SK-N-SH (cell line): ENCODE measurements around the gene NEK6. TPM values are rescaled to one million over a fixed set of nuclear protein-coding genes. Genes with fewer than 3 reads are reported as not detected.

Experiments
- CTCF ChIA-PET: fragments of 300-600, 350-600 bp; formaldehyde crosslinking; extraction: SDS; loops from one replicate; lab custom pipeline; 2021; lab: Yijun Ruan, JAX
- POLR2A ChIA-PET: fragments of 350-600 bp; sonication (Branson Sonifier 250); formaldehyde crosslinking; extraction: SDS; loops from one replicate; lab custom pipeline; 2020; ENCODE audit warnings: antibody characterized with exemption, inconsistent platforms; lab: Yijun Ruan, JAX
- DNase-seq: peaks from one replicate; pipeline ENCODE4 v3.0.0; 2012
- H2AFZ ChIP-seq: fragments of 200-600 bp; sonication (generic); 2 replicates; pipeline ENCODE4 v1.8.1; 2016; ENCODE audit warnings: antibody characterized with exemption, mild to moderate bottlenecking, low read depth
- H3F3A ChIP-seq: fragments of 200-600 bp; sonication (generic); replicated peaks from 2 replicates; pipeline ENCODE3; 2016; ENCODE audit warnings: antibody characterized with exemption, mild to moderate bottlenecking; ENCODE audit not compliant: insufficient read depth
- H3K27ac ChIP-seq, 2 experiments: fragments of 200-500 bp in 1 of 2; fragments of 200-600 bp in 1 of 2; sonication (Bioruptor generic) in 1 of 2; sonication (generic), shearing (Covaris generic) in 1 of 2; 2 replicates each; pipeline versions ENCODE4 v1.5.1 to v1.6.1; 2014 to 2016; ENCODE audit warnings: low read depth in 2 of 2, inconsistent platforms in 1 of 2, low read length in 1 of 2, mild to moderate bottlenecking in 1 of 2, mixed read lengths in 1 of 2
- H3K27me3 ChIP-seq: fragments of 200-600 bp; sonication (generic), shearing (Covaris generic); 2 replicates; pipeline ENCODE4 v1.6.1; 2016; ENCODE audit warnings: mixed run types; ENCODE audit not compliant: insufficient read depth
- H3K36me3 ChIP-seq, 2 experiments: fragments of 200-500 bp in 1 of 2; fragments of 200-600 bp in 1 of 2; sonication (Bioruptor generic) in 1 of 2; sonication (generic) in 1 of 2; replicated peaks in 1 of 2; 2 replicates each; pipeline versions ENCODE3 to v1.5.1; 2014 to 2016; ENCODE audit warnings: low read length in 1 of 2, mild to moderate bottlenecking in 1 of 2; ENCODE audit not compliant: insufficient read depth in 2 of 2, control insufficient read depth in 1 of 2
- H3K4me1 ChIP-seq, 2 experiments: fragments of 200-500 bp in 1 of 2; fragments of 200-600 bp in 1 of 2; sonication (Bioruptor generic) in 1 of 2; sonication (generic), shearing (Covaris generic) in 1 of 2; 2 replicates each; pipeline versions ENCODE4 v1.5.1 to v1.6.1; 2014 to 2016; ENCODE audit warnings: low read depth in 1 of 2, low read length in 1 of 2, mixed run types in 1 of 2; ENCODE audit not compliant: insufficient read depth in 2 of 2, control insufficient read depth in 1 of 2
- H3K4me2 ChIP-seq: fragments of 200-600 bp; sonication (generic), shearing (Covaris generic); 2 replicates; pipeline ENCODE4 v1.6.1; 2017; ENCODE audit warnings: mixed run types
- H3K4me3 ChIP-seq, 2 experiments: fragments of 200-500 bp in 1 of 2; fragments of 200-600 bp in 1 of 2; sonication (Bioruptor generic) in 1 of 2; sonication (generic), shearing (Covaris generic) in 1 of 2; 2 replicates each; pipeline versions ENCODE4 v1.5.1 to v1.8.1; 2014 to 2016; ENCODE audit warnings: low read depth in 2 of 2, inconsistent platforms in 1 of 2, low read length in 1 of 2, mild to moderate bottlenecking in 1 of 2, mixed read lengths in 1 of 2, moderate library complexity in 1 of 2
- H3K79me2 ChIP-seq: fragments of 200-600 bp; sonication (generic); 2 replicates; pipeline ENCODE4 v1.8.1; 2017; ENCODE audit warnings: mild to moderate bottlenecking; ENCODE audit not compliant: insufficient read depth
- H3K9ac ChIP-seq: fragments of 200-600 bp; sonication (generic); 2 replicates; pipeline ENCODE4 v1.6.1; 2017; ENCODE audit warnings: mixed run types
- H3K9me2 ChIP-seq: fragments of 200-600 bp; sonication (generic); 2 replicates; pipeline ENCODE4 v1.6.1; 2017; ENCODE audit warnings: mixed run types
- H3K9me3 ChIP-seq: fragments of 200-600 bp; sonication (generic); 2 replicates; pipeline ENCODE4 v1.6.1; 2017; ENCODE audit warnings: mixed run types, mild to moderate bottlenecking, moderate library complexity
- H4K20me1 ChIP-seq: fragments of 200-600 bp; sonication (generic); 2 replicates; pipeline ENCODE4 v1.6.1; 2017; ENCODE audit warnings: mild to moderate bottlenecking, mixed run types; ENCODE audit not compliant: insufficient read depth
- EZH2phosphoT487 ChIP-seq: fragments of 200-600 bp; sonication (generic); IDR thresholded peaks from 2 replicates; pipeline ENCODE4 v1.6.1; 2017; ENCODE audit warnings: low read depth, mixed run types, mild to moderate bottlenecking, antibody characterized with exemption, moderate library complexity, borderline replicate concordance
- FOXM1 ChIP-seq: IDR thresholded peaks from 2 replicates; pipeline ENCODE4 v1.4.0; 2012; ENCODE audit warnings: low read depth, mild to moderate bottlenecking
- GABPA ChIP-seq: IDR thresholded peaks from 2 replicates; pipeline ENCODE4 v1.4.0; 2012; ENCODE audit warnings: low read depth, mild to moderate bottlenecking
- MAX ChIP-seq: IDR thresholded peaks from 2 replicates; pipeline ENCODE4 v1.4.0; 2012; ENCODE audit warnings: low read depth
- MEF2A ChIP-seq: IDR thresholded peaks from 2 replicates; pipeline ENCODE4 v1.4.0; 2012; ENCODE audit warnings: low read depth, borderline replicate concordance
- POLR2AphosphoS5 ChIP-seq: IDR thresholded peaks from 2 replicates; pipeline ENCODE4 v1.6.1; 2012; ENCODE audit warnings: low read depth, low read length
- RAD21 ChIP-seq: IDR thresholded peaks from 2 replicates; pipeline ENCODE4 v1.6.1; 2012; ENCODE audit warnings: mild to moderate bottlenecking, low read length
- RFX5 ChIP-seq: IDR thresholded peaks from 2 replicates; pipeline ENCODE4 v1.6.1; 2012; ENCODE audit warnings: mild to moderate bottlenecking, improper control_type of control experiment, low read length
- RXRA ChIP-seq: IDR thresholded peaks from 2 replicates; pipeline ENCODE4 v1.4.0; 2012; ENCODE audit warnings: low read depth, mild to moderate bottlenecking, borderline replicate concordance
- TAF1 ChIP-seq: IDR thresholded peaks from 2 replicates; pipeline ENCODE4 v1.6.1; 2012; ENCODE audit warnings: low read depth, mild to moderate bottlenecking, low read length, moderate library complexity, borderline replicate concordance
- TCF12 ChIP-seq: IDR thresholded peaks from 2 replicates; pipeline ENCODE4 v1.4.0; 2012
- TEAD4 ChIP-seq: IDR thresholded peaks from 2 replicates; pipeline ENCODE4 v1.4.0; 2012; ENCODE audit warnings: mild to moderate bottlenecking, borderline replicate concordance; ENCODE audit not compliant: insufficient read depth
- WGBS: methylation state at CpG from one replicate; pipeline ENCODE4 v1.1.6; 2017; ENCODE audit warnings: low lambda C conversion rate; 5-methylcytosine and 5-hydroxymethylcytosine counted together
- polyA plus RNA-seq, 3 experiments: library from polyadenylated mRNA; depleted of rRNA; stranded (reverse); fragments of >200 nt; gene quantifications; 2 replicates each; pipeline ENCODE4 v1.2.3, GENCODE V29; 2012
- TF ChIP-seq, protein P1 (sequence below): fragments of 150-350 bp; IDR thresholded peaks from 2 replicates; pipeline ENCODE4 v1.6.1; 2016; ENCODE audit warnings: mild to moderate bottlenecking, low read depth, low read length
- TF ChIP-seq, protein P2 (sequence below): fragments of 150-350 bp; IDR thresholded peaks from 2 replicates; pipeline ENCODE4 v1.6.1; 2017; ENCODE audit warnings: antibody characterized with exemption, low read length, low read depth, borderline replicate concordance

NEK6 gene
- polyA plus RNA-seq, 1 of the 3 experiments (the other 2 are of a cell fraction): 89.8 TPM

DNA sequence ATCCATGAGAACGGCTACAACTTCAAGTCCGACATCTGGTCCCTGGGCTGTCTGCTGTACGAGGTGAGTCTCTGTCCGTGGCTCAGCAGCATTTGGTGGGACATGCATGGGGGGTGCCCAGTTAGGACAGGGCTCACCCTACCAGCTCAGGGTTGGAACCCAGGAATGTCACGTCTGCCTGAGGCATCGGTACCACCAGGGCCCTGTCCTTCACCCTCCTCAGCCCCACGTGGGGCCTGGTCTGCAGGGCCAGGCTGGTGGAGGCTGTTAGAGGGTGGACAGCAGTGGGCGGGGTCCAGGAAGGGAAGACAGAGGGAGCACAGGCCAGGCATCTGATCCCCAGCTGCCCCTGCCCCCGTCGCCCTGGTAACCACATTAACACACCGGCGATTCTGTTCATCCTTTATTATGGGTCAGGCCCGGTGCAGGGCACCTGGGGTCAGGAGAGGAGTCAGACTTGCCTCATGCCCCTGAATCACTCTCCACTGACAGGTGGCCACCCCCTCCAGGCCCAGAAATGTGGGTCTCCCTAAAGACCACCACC lies 81.9 kb downstream of the NEK6 start:
- 96% methylated on average over 4 of the region's 13 CpGs for WGBS
- peaks cover 18% of the 10 kb centered on the region for H3F3A ChIP-seq
- no peaks in the 10 kb centered on the region for H3K27me3 ChIP-seq
- no peaks in the 10 kb centered on the region for H3K9me2 ChIP-seq
- H3K4me3 ChIP-seq: no peak overlapping the region
- no peak overlapping the region for H3K9ac ChIP-seq
- no peaks in the 10 kb centered on the region for H4K20me1 ChIP-seq
- H3K4me1 ChIP-seq: peaks cover 7 to 15% of the 10 kb centered on the region in 2 experiments; a peak in 3 of 4 replicates
- no peaks in the 10 kb centered on the region for H3K9me3 ChIP-seq
- no peak overlapping the region for H3K4me2 ChIP-seq
- H3K27ac ChIP-seq: no peak overlapping the region
- POLR2A ChIA-PET: no interaction called here
- H2AFZ ChIP-seq: no peak overlapping the region
- CTCF ChIA-PET: interaction anchor here (1.2 to 1.4 kb wide), 2 partner anchors 19 to 54 kb away, joined by 4 to 5 read pairs; no protein-coding TSS in a partner anchor
- no peak for DNase-seq
- H3K79me2 ChIP-seq: no peaks in the 10 kb centered on the region
- H3K36me3 ChIP-seq: peaks cover 18 to 27% of the 10 kb centered on the region in 2 experiments
- TF ChIP-seq, protein P1, sequence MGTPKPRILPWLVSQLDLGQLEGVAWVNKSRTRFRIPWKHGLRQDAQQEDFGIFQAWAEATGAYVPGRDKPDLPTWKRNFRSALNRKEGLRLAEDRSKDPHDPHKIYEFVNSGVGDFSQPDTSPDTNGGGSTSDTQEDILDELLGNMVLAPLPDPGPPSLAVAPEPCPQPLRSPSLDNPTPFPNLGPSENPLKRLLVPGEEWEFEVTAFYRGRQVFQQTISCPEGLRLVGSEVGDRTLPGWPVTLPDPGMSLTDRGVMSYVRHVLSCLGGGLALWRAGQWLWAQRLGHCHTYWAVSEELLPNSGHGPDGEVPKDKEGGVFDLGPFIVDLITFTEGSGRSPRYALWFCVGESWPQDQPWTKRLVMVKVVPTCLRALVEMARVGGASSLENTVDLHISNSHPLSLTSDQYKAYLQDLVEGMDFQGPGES: no peak
- TF ChIP-seq POLR2AphosphoS5 (no peak), RFX5 (no peak), MEF2A (no peak), GABPA (no peak), TAF1 (no peak)

DNA sequence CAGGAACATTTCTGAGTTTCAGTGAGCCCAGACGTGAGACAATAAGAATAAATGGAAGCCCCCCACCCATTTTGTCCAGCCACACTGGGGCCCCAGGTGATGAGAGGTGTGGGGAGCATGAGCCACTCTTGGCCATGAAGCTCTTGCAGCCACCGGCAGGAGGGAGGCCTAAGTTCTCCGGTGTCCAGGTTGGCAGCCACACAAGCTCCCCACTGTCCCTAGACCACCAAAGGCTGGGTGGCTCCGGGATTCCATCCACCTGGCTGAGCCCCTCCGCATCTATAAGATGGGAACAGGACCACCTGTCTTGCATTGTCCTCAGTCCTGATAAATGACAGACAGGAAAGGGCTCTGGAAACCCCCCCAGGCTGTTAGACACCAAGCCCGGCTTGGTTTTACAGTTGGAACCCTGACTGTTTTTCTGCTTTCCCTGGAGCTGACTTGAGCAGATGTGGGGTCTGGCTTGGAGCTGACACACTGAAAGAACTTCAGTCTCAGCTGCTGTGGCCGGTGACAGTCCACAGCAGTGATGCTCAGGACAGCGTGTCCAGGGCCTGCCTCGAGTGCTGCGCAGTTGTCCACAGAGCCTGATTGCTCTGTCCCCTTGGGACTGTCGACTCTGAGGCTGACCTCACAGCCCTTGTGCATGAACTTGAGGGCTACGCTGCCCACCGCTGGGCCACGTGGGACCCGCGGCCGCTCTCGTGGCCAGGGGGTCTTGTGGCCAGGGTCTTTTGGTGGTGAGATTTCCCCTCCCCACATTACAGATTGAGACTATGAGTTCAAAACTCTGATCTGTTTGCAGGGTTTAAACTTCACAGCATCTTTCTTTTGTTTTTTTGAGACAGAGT lies 82.7 kb downstream of the NEK6 start:
- H3K79me2 ChIP-seq: no peaks in the 10 kb centered on the region
- DNase-seq: no peak
- CTCF ChIA-PET: interaction anchor here (1.4 kb wide), 1 partner anchor 20 kb away, joined by 5 read pairs; no protein-coding TSS in a partner anchor
- no peaks in the 10 kb centered on the region for H3K27me3 ChIP-seq
- TF ChIP-seq GABPA (no peak), RXRA (no peak), EZH2phosphoT487 (no peak), MAX (no peak), TCF12 (no peak), TAF1 (no peak), TEAD4 (no peak), RAD21 (no peak), FOXM1 (no peak)
- TF ChIP-seq, protein P2, sequence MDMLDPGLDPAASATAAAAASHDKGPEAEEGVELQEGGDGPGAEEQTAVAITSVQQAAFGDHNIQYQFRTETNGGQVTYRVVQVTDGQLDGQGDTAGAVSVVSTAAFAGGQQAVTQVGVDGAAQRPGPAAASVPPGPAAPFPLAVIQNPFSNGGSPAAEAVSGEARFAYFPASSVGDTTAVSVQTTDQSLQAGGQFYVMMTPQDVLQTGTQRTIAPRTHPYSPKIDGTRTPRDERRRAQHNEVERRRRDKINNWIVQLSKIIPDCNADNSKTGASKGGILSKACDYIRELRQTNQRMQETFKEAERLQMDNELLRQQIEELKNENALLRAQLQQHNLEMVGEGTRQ: no peak
- H3K4me3 ChIP-seq: no peak overlapping the region
- no peaks in the 10 kb centered on the region for H3K9me2 ChIP-seq
- peaks cover 25 to 27% of the 10 kb centered on the region in 2 experiments for H3K36me3 ChIP-seq
- 74% methylated on average over 6 of the region's 18 CpGs for WGBS
- no peak overlapping the region for H3K4me2 ChIP-seq
- no peaks in the 10 kb centered on the region for H3K9me3 ChIP-seq
- H4K20me1 ChIP-seq: no peaks in the 10 kb centered on the region
- peaks cover 18% of the 10 kb centered on the region for H3F3A ChIP-seq
- no peak overlapping the region for H3K9ac ChIP-seq
- POLR2A ChIA-PET: no interaction called here
- H3K27ac ChIP-seq: no peak overlapping the region; a peak in 1 of 4 replicates
- H2AFZ ChIP-seq: no peak overlapping the region
- peaks cover 7 to 15% of the 10 kb centered on the region in 2 experiments; a peak in 3 of 4 replicates for H3K4me1 ChIP-seq
